ENCODE data around the gene MELTF.

The MELTF gene

GRCh38 chr3:197026481-197026866 lies 3.1 kb downstream of the MELTF start:
- DNase-seq (ENCODE audit: low read depth) = no peak
- no peak overlapping the region for H3K4me3 ChIP-seq (ENCODE audit: low read depth, low read length)
- TF ChIP-seq, protein P1, sequence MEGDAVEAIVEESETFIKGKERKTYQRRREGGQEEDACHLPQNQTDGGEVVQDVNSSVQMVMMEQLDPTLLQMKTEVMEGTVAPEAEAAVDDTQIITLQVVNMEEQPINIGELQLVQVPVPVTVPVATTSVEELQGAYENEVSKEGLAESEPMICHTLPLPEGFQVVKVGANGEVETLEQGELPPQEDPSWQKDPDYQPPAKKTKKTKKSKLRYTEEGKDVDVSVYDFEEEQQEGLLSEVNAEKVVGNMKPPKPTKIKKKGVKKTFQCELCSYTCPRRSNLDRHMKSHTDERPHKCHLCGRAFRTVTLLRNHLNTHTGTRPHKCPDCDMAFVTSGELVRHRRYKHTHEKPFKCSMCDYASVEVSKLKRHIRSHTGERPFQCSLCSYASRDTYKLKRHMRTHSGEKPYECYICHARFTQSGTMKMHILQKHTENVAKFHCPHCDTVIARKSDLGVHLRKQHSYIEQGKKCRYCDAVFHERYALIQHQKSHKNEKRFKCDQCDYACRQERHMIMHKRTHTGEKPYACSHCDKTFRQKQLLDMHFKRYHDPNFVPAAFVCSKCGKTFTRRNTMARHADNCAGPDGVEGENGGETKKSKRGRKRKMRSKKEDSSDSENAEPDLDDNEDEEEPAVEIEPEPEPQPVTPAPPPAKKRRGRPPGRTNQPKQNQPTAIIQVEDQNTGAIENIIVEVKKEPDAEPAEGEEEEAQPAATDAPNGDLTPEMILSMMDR (IDR thresholded peaks at IDR 0.05; ENCODE audit: low read depth, low read length, missing control alignments) = no peak

DNA sequence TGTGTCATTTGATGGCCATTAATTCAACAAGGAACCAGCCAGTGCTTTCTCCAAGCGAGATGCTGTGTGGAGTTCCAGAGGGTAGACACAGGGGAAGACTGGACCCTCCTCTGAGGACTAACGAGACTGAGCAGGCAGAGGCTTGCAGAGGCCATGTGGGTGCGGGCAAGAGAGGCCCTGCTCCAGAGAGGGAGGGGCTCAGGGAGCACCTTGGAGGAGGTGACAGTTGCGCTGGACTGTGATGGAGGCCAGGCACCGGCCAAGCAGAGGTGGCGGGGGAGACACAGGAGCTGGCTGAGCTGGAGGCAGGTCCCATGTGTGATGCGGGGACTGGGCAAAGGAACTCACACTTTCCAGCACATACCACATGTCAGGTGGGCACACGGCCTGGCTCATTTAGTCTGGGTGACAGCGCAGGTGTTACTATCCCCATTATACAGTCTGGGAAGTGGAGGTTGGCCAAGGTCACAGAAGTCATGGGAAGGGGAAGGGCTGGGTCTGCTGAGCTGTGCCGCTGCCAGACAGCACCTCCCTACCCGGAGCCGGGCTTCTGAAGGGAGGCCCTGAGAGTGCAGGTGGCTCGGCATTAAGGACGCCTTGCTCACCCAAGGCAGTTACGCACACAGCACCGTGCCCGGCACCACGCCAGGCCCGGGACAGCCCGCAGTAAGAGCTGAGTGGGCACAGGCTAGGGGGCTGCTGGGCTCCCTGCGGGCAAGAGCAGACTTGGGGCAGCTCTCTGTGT lies 3.7 kb downstream of the MELTF start:
- TF ChIP-seq, protein P1 (IDR thresholded peaks at IDR 0.05; ENCODE audit: low read depth, low read length, missing control alignments) = no peak
- DNase-seq (ENCODE audit: low read depth) = no peak
- H3K4me3 ChIP-seq (ENCODE audit: low read depth, low read length) = no peak overlapping the region

GRCh38 chr3:197024881-197025735 lies 4.5 kb downstream of the MELTF start:
- no peak overlapping the region for H3K4me3 ChIP-seq (ENCODE audit: low read depth, low read length)
- no peak for DNase-seq (ENCODE audit: low read depth)
- TF ChIP-seq, protein P1 (IDR thresholded peaks at IDR 0.05; ENCODE audit: low read depth, low read length, missing control alignments) = no peak

DNA sequence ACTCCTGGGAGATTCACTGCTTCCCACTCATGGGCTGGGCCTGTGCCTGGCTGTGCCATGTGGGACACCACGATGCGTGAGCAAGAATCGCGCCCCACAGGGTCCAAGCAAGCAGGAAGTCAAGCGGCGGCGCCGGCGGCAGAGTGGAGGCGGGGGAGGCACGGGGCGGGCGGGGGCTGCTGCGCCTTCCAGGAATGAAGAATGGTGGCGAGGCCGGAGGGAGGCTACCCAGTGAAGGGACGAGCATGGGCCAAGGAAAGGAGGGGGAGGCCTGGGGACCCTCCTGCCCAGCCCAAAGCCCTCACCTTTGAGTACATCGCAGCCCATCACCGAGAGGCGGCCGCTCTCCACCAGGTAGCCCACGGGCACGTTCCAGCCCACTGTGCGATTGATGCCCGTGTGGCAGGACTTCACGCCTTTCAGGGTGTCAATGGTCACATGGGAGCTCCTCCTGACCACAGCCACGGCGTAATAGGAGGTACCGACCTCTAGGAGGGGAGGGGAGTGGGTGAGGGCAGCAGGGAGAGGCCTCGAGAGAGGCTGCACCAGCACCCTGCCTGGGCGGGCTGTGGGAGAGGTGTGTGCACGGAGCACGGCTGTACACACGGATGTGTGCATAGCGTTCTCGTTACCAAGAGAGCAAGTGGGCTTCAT lies 5.5 kb downstream of the MELTF start:
- no peak for DNase-seq (ENCODE audit: low read depth)
- no peak overlapping the region for H3K4me3 ChIP-seq (ENCODE audit: low read depth, low read length)
- TF ChIP-seq, protein P1 (IDR thresholded peaks at IDR 0.05; ENCODE audit: low read depth, low read length, missing control alignments) = no peak

DNA sequence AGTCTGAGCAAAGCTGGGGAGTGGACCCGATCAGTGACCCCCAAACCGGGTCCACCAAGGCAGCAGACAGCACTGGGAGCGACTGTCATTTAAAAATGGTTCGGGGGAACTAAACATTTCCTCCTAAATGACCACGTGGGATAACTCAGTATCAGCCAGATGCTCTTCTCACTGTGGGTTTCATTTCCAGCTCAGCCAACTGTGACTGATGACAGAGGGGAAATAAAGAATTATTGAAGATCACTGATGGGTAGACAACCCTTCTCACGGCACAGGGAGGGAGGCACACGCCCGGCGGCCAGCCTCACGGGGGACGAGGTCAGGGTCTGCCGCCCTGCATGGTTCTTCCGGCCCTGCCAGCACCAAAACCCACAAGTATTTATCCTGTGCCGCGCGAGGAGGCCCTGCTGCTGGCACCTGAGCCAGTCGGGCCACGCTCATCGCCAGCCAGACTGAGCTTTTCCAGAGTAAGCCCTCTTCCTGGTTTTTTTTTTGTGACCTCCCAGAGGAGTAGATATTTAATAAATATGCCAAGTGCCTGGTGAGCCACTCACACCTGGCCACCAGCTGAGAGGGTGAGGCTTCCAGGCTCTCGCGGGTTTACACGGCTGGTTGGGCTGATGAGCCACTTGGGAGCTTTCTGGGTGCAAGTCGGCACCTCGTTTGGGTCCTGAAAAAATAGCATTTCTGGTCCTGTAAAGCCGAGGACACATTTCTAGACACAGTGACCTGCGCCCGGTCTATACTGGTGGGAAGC lies 6.2 kb downstream of the MELTF start:
- peak; percentile 35 for DNase-seq (ENCODE audit: low read depth)
- TF ChIP-seq, protein P1 (IDR thresholded peaks at IDR 0.05; ENCODE audit: low read depth, low read length, missing control alignments) = no peak
- H3K4me3 ChIP-seq (ENCODE audit: low read depth, low read length) = peak overlapping the region; percentile 9; the same call in 1 of the 2 replicates

Measured in GM12864 (cell line).